Mucosa of descending colon (tissue), 3 donors: ENCODE data around the gene CTBP1. TPM values are rescaled to one million over a fixed set of nuclear protein-coding genes. Genes with fewer than 3 reads are reported as not detected.

Experiments used
- ATAC-seq: fragments of 200-7000 bp; cut with Tn5 transposase; one replicate; pipeline ENCODE4 v1.9.1; 2020; ENCODE audit warnings: mild to moderate bottlenecking, moderate library complexity
- DNase-seq, 3 donors: peaks; one replicate each; pipeline ENCODE4 v3.0.0-alpha.2; 2020
- H3K36me3 ChIP-seq: fragments of 200-600 bp; one replicate; pipeline ENCODE4 v1.8.0; 2021; ENCODE audit warnings: low read depth, mild to moderate bottlenecking
- H3K4me1 ChIP-seq: fragments of 200-600 bp; one replicate; pipeline ENCODE4 v1.8.0; 2021; ENCODE audit warnings: low read depth, mild to moderate bottlenecking
- H3K4me3 ChIP-seq: fragments of 200-600 bp; one replicate; pipeline ENCODE4 v1.8.0; 2021; ENCODE audit warnings: mild to moderate bottlenecking
- H3K9me3 ChIP-seq: fragments of 200-600 bp; one replicate; pipeline ENCODE4 v1.8.0; 2021; ENCODE audit warnings: mild to moderate bottlenecking
- CTCF ChIP-seq: fragments of 200-600 bp; IDR thresholded peaks from one replicate; pipeline ENCODE4 v1.8.0; 2022; ENCODE audit warnings: antibody characterized with exemption, mild to moderate bottlenecking
- intact Hi-C, 2 donors: fragments of 100-400 bp; cut with DNase I in 1 of 2; cut with micrococcal nuclease in 1 of 2; formaldehyde crosslinking; loops; one replicate each; pipeline versions ENCODE4 v1.11.0 to v1.11.1; 2022; cut with DNase I, micrococcal nuclease
- total RNA-seq, 3 donors: library from RNA; stranded (reverse); fragmentation: NEBNext Ultra II Directional in 2 of 3; extraction: Animal tissue kit (Norgen Biotek cat#: 25700) in 2 of 3; gene quantifications; one replicate each; pipeline versions ENCODE4 v1.2.1 to v1.2.4, GENCODE V29; 2021 to 2023
- donor health status: DM: no; HTN: no; CAD: no; lungs with moderate emphysema.
- donor health status: DM: no; HTN: no; CAD: no.
- donor health status: DM: no; HTN: yes; CAD: no.

CTBP1 gene
- total RNA-seq, 3 donors from 2014 or later: 151 to 188 (median 168) TPM

GRCh38 chr4:1234811-1235292, 14.1 kb downstream of the CTBP1 start:
- peak in 2 of 3 donors; percentile 17 to 46 for DNase-seq
- intact Hi-C loops: no loop called here
- peaks cover 4% of the 10 kb centered on the region for H3K36me3 ChIP-seq

GRCh38 chr4:1234309-1234695, 14.6 kb downstream of the CTBP1 start:
- intact Hi-C loops: no loop called here
- DNase-seq (peak in 2 of 3 donors; percentile 17 to 38), ATAC-seq (no peak)
- Histone ChIP-seq H3K9me3 (no peaks in the 10 kb centered on the region), H3K4me1 (no peaks in the 10 kb centered on the region), H3K36me3 (peaks cover 4% of the 10 kb centered on the region), H3K4me3 (no peak overlapping the region)
- TF ChIP-seq CTCF: no peak

More at GRCh38 chr4:1234811-1235292, 14.1 kb downstream of the CTBP1 start:
- no peak overlapping the region for H3K4me3 ChIP-seq
- H3K4me1 ChIP-seq: no peaks in the 10 kb centered on the region
- no peaks in the 10 kb centered on the region for H3K9me3 ChIP-seq
- ATAC-seq: no peak
- no peak for TF ChIP-seq CTCF

GRCh38 chr4:1233641-1234308, 15.2 kb downstream of the CTBP1 start:
- intact Hi-C loops: no loop called here
- no peak for TF ChIP-seq CTCF
- DNase-seq (peak in 2 of 3 donors; percentile 37 to 47), ATAC-seq (peak; percentile 20)
- H3K36me3 ChIP-seq: peaks cover 4% of the 10 kb centered on the region
- no peaks in the 10 kb centered on the region for H3K9me3 ChIP-seq
- no peak overlapping the region for H3K4me3 ChIP-seq
- H3K4me1 ChIP-seq: no peaks in the 10 kb centered on the region

GRCh38 chr4:1232661-1233621, 16.0 kb downstream of the CTBP1 start:
- H3K9me3 ChIP-seq: no peaks in the 10 kb centered on the region
- no peak overlapping the region for H3K4me3 ChIP-seq
- ATAC-seq (peak; percentile 11), DNase-seq (peak in 2 of 3 donors; percentile 27 to 44)
- TF ChIP-seq CTCF: no peak
- peaks cover 4% of the 10 kb centered on the region for H3K36me3 ChIP-seq
- intact Hi-C loops: no loop called here
- no peaks in the 10 kb centered on the region for H3K4me1 ChIP-seq

- TF ChIP-seq CTCF: no peak
- Histone ChIP-seq H3K4me3 (no peak overlapping the region), H3K9me3 (no peaks in the 10 kb centered on the region), H3K4me1 (no peaks in the 10 kb centered on the region), H3K36me3 (peaks cover 4% of the 10 kb centered on the region)
- intact Hi-C loops: no loop called here
- no peak for ATAC-seq
- DNase-seq: peak in 1 of 3 donors; percentile 30
Observed at GRCh38 chr4:1231637-1232360, 17.1 kb downstream of the CTBP1 start.
